ENCODE results near the gene PRKAR2B. TPM values are rescaled to one million over a fixed set of nuclear protein-coding genes. Genes with fewer than 3 reads are reported as not detected.

Gene PRKAR2B
- total RNA-seq, 1 donor: 13.5 TPM

GRCh38 chr7:107172276-107173032 lies 127.9 kb downstream of the PRKAR2B start:
- DNase-seq (ENCODE audit: low read depth in 2 of 3, low spot score in 2 of 3): no peak

- DNase-seq (ENCODE audit: low read depth in 2 of 3, low spot score in 2 of 3): no peak
Measured at GRCh38 chr7:107173191-107173590, 128.7 kb downstream of the PRKAR2B start.

- no peak for DNase-seq (ENCODE audit: low read depth in 2 of 3, low spot score in 2 of 3)
Measured at GRCh38 chr7:107173691-107174406, 129.3 kb downstream of the PRKAR2B start.

GRCh38 chr7:107179326-107180164 lies 135.0 kb downstream of the PRKAR2B start:
- no peak for DNase-seq (ENCODE audit: low read depth in 2 of 3, low spot score in 2 of 3)

GRCh38 chr7:107180378-107180777 lies 135.9 kb downstream of the PRKAR2B start:
- peak in 2 of 3 donors; percentile 61 to 73 for DNase-seq (ENCODE audit: low read depth in 2 of 3, low spot score in 2 of 3)

GRCh38 chr7:107181172-107181571 lies 136.7 kb downstream of the PRKAR2B start:
- no peak for DNase-seq (ENCODE audit: low read depth in 2 of 3, low spot score in 2 of 3)

- no peak for DNase-seq (ENCODE audit: low read depth in 2 of 3, low spot score in 2 of 3)
Measured at GRCh38 chr7:107185716-107186115, 141.2 kb downstream of the PRKAR2B start.

GRCh38 chr7:107186240-107186639 lies 141.7 kb downstream of the PRKAR2B start:
- no peak for DNase-seq (ENCODE audit: low read depth in 2 of 3, low spot score in 2 of 3)

- no peak for DNase-seq (ENCODE audit: low read depth in 2 of 3, low spot score in 2 of 3)
Measured at GRCh38 chr7:107187774-107188173, 143.3 kb downstream of the PRKAR2B start.

GRCh38 chr7:107190090-107190489 lies 145.6 kb downstream of the PRKAR2B start:
- no peak for DNase-seq (ENCODE audit: low read depth in 2 of 3, low spot score in 2 of 3)

GRCh38 chr7:107194052-107194451 lies 149.5 kb downstream of the PRKAR2B start:
- peak in 1 of 3 donors; percentile 13 for DNase-seq (ENCODE audit: low read depth in 2 of 3, low spot score in 2 of 3)

- DNase-seq (ENCODE audit: low read depth in 2 of 3, low spot score in 2 of 3): no peak
Measured at GRCh38 chr7:107196834-107197610, 152.5 kb downstream of the PRKAR2B start.

GRCh38 chr7:107201795-107202450 lies 157.4 kb downstream of the PRKAR2B start:
- peak in 2 of 3 donors; percentile 24 to 67 for DNase-seq (ENCODE audit: low read depth in 2 of 3, low spot score in 2 of 3)

- DNase-seq (ENCODE audit: low read depth in 2 of 3, low spot score in 2 of 3): no peak
Measured at GRCh38 chr7:107203607-107204006, 159.1 kb downstream of the PRKAR2B start.

GRCh38 chr7:107206136-107206535 lies 161.6 kb downstream of the PRKAR2B start:
- DNase-seq (ENCODE audit: low read depth in 2 of 3, low spot score in 2 of 3): no peak

GRCh38 chr7:107206706-107207105 lies 162.2 kb downstream of the PRKAR2B start:
- no peak for DNase-seq (ENCODE audit: low read depth in 2 of 3, low spot score in 2 of 3)

GRCh38 chr7:107207459-107207858 lies 163.0 kb downstream of the PRKAR2B start:
- DNase-seq (ENCODE audit: low read depth in 2 of 3, low spot score in 2 of 3): no peak

GRCh38 chr7:107208024-107208521 lies 163.6 kb downstream of the PRKAR2B start:
- DNase-seq (ENCODE audit: low read depth in 2 of 3, low spot score in 2 of 3): no peak

GRCh38 chr7:107208563-107208962 lies 164.1 kb downstream of the PRKAR2B start:
- no peak for DNase-seq (ENCODE audit: low read depth in 2 of 3, low spot score in 2 of 3)

- DNase-seq (ENCODE audit: low read depth in 2 of 3, low spot score in 2 of 3): no peak
Measured at GRCh38 chr7:107209565-107209964, 165.1 kb downstream of the PRKAR2B start.
